Kidney (tissue), 14 donors: ENCODE measurements around the gene C1orf52. TPM values are rescaled to one million over a fixed set of nuclear protein-coding genes. Genes with fewer than 3 reads are reported as not detected.
A peak's percentile ranks its signal among the peaks of the same experiment; 100 is the strongest.

Source experiments
- DNase-seq, 5 donors: peaks; one replicate each; pipeline ENCODE4 v3.0.0-alpha.2; 2013 to 2020
- FAIRE-seq: peaks from 2 replicates; lab custom pipeline; 2012; peaks lifted over from hg19 to GRCh38; lab: Jason Lieb, UNC
- H3K27ac ChIP-seq, 2 donors: one replicate each; pipeline ENCODE4 v1.7.0; 2013; ENCODE audit warnings: low read depth in 2 of 2, low read length in 2 of 2, inconsistent platforms in 1 of 2
- H3K27me3 ChIP-seq: one replicate; pipeline ENCODE4 v1.7.1; 2013; ENCODE audit warnings: low read length, inconsistent platforms; ENCODE audit not compliant: control insufficient read depth, insufficient read depth
- H3K36me3 ChIP-seq, 3 donors: one replicate each; pipeline versions ENCODE4 v1.7.0 to v1.7.1; 2013; ENCODE audit warnings: low read length in 3 of 3, control low read depth in 1 of 3, inconsistent platforms in 1 of 3; ENCODE audit not compliant: insufficient read depth in 3 of 3, control insufficient read depth in 2 of 3
- H3K4me1 ChIP-seq, 3 donors: one replicate each; pipeline versions ENCODE4 v1.7.0 to v1.7.1; 2013; ENCODE audit warnings: low read length in 3 of 3, inconsistent platforms in 1 of 3, low read depth in 1 of 3; ENCODE audit not compliant: control insufficient read depth in 2 of 3, insufficient read depth in 2 of 3
- H3K4me3 ChIP-seq, 3 donors: one replicate each; pipeline versions ENCODE4 v1.7.0 to v1.8.1; 2013; ENCODE audit warnings: low read length in 3 of 3, control low read depth in 1 of 3, inconsistent platforms in 1 of 3
- H3K9ac ChIP-seq, 3 donors: one replicate each; pipeline versions ENCODE4 v1.7.0 to v1.7.1; 2013; ENCODE audit warnings: low read length in 3 of 3, control low read depth in 1 of 3, inconsistent platforms in 1 of 3
- H3K9me3 ChIP-seq, 3 donors: one replicate each; pipeline versions ENCODE4 v1.7.0 to v1.7.1; 2013; ENCODE audit warnings: low read length in 3 of 3, control low read depth in 1 of 3, inconsistent platforms in 1 of 3; ENCODE audit not compliant: control insufficient read depth in 2 of 3, insufficient read depth in 1 of 3
- CTCF ChIP-seq: IDR thresholded peaks from 3 replicates; pipeline ENCODE4 v1.5.1; 2012; ENCODE audit warnings: mild to moderate bottlenecking, moderate library complexity, borderline replicate concordance; ENCODE audit not compliant: insufficient read depth; ENCODE audit errors: extremely low read depth
- intact Hi-C: fragments of 100-400 bp; cut with DNase I; formaldehyde crosslinking; loops from one replicate; pipeline ENCODE4 v1.11.1; 2022
- polyA plus RNA-seq: library from polyadenylated mRNA; stranded (reverse); fragments of 350-450 nt; fragmentation: Illumina TruSeq; extraction: RNeasy Lipid Tissue Mini Kit (QIAGEN cat#74804); gene quantifications from one replicate; pipeline ENCODE4 v1.2.3, GENCODE V29; 2014; ENCODE audit warnings: low read depth, low replicate concordance; ENCODE audit not compliant: insufficient read depth
- total RNA-seq: library from RNA; stranded (reverse); fragmentation: NEBNext Ultra II Directional; extraction: Animal tissue kit (Norgen Biotek cat#: 25700); gene quantifications from one replicate; pipeline ENCODE4 v1.2.1, GENCODE V29; 2021
- donor health status: control.
- donor health status: control.
- donor health status: control.
- donor health status: control.
- donor health status: control.
- donor health status: DM: yes; HTN: yes; CAD: no.
- donor health status: Normal renal cell carcinoma (clear cell type).

Gene C1orf52
- total and polyA plus RNA-seq, 2 donors from 2014 or later = 15.0 to 18.7 TPM

- no peak for TF ChIP-seq CTCF
- Histone ChIP-seq H3K9ac (no peak overlapping the region), H3K27me3 (no peaks in the 10 kb centered on the region), H3K4me3 (no peak overlapping the region), H3K9me3 (no peaks in the 10 kb centered on the region), H3K4me1 (peaks cover 0 to 17% (median 12%) of the 10 kb centered on the region in 3 donors), H3K27ac (no peak overlapping the region), H3K36me3 (peaks cover 2 to 18% (median 6%) of the 10 kb centered on the region in 3 donors)
- intact Hi-C loops = no loop called here
- FAIRE-seq (no peak), DNase-seq (no peak)
These were observed 7.9 kb upstream of the C1orf52 start for GRCh38 chr1:85267313-85267712.

- Histone ChIP-seq H3K27me3 (no peaks in the 10 kb centered on the region), H3K9ac (no peak overlapping the region), H3K9me3 (no peaks in the 10 kb centered on the region), H3K4me1 (peaks cover 0 to 11% (median 3%) of the 10 kb centered on the region in 3 donors), H3K27ac (no peak overlapping the region), H3K36me3 (peaks cover 0 to 12% (median 0%) of the 10 kb centered on the region in 3 donors), H3K4me3 (no peak overlapping the region)
- DNase-seq = no peak
- no peak for TF ChIP-seq CTCF
- intact Hi-C loops = no loop called here
- no peak for FAIRE-seq
These were observed 4.7 kb upstream of the C1orf52 start for GRCh38 chr1:85264150-85264549.

- no peaks in the 10 kb centered on the region for H3K9me3 ChIP-seq
- TF ChIP-seq CTCF = no peak
- H3K4me3 ChIP-seq = no peak overlapping the region
- H3K27ac ChIP-seq = no peak overlapping the region
- FAIRE-seq (no peak), DNase-seq (no peak)
- H3K4me1 ChIP-seq = peaks cover 0 to 6% (median 3%) of the 10 kb centered on the region in 3 donors
- H3K36me3 ChIP-seq = peaks cover 0 to 7% (median 2%) of the 10 kb centered on the region in 3 donors
- intact Hi-C loops = no loop called here
- H3K9ac ChIP-seq = no peak overlapping the region
- H3K27me3 ChIP-seq = no peaks in the 10 kb centered on the region
These were observed 3.5 kb upstream of the C1orf52 start for GRCh38 chr1:85262985-85263384.

GRCh38 chr1:85259912-85260274 is 431 bp upstream of the C1orf52 start:
- intact Hi-C loops = loop anchor here (5.0 kb wide), 1 partner anchor 153 kb away; no protein-coding TSS in a partner anchor
- FAIRE-seq (no peak), DNase-seq (no peak)
- Histone ChIP-seq H3K27me3 (no peaks in the 10 kb centered on the region), H3K36me3 (peaks cover 3 to 8% (median 5%) of the 10 kb centered on the region in 3 donors), H3K4me1 (peaks cover 0 to 14% (median 6%) of the 10 kb centered on the region in 3 donors), H3K27ac (peak overlapping the region; percentile 63 to 66), H3K9ac (peak overlapping the region in 2 of 3 donors; percentile 50 to 67), H3K9me3 (no peaks in the 10 kb centered on the region), H3K4me3 (peak overlapping the region; percentile 63 to 92 (median 64))
- no peak for TF ChIP-seq CTCF
